H1 (cell line): ENCODE results near the gene FOXRED1. TPM values are rescaled to one million over a fixed set of nuclear protein-coding genes. Genes with fewer than 3 reads are reported as not detected.

Experiments used
- CTCF ChIA-PET: fragments of 300-600 bp; sonication (Branson Sonifier 250); formaldehyde crosslinking; loops from one replicate; lab custom pipeline; 2021; ENCODE audit not compliant: partially characterized antibody; lab: Charles Lee
- POLR2A ChIA-PET: fragments of 300-600 bp; sonication (Branson Sonifier 250); formaldehyde crosslinking; loops from one replicate; lab custom pipeline; 2021; ENCODE audit warnings: inconsistent platforms; ENCODE audit not compliant: partially characterized antibody; lab: Charles Lee
- DNase-seq, 2 experiments: peaks; one replicate each; pipeline versions ENCODE4 v3.0.0 to v3.0.0-alpha.2; 2010 to 2022; ENCODE audit warnings: low spot score in 2 of 2, low read depth in 1 of 2, mixed read lengths in 1 of 2
- FAIRE-seq: peaks from 2 replicates; lab custom pipeline; 2011; peaks lifted over from hg19 to GRCh38; lab: Jason Lieb, UNC
- H2AFZ ChIP-seq: 2 replicates; pipeline ENCODE4 v1.8.1; 2012; ENCODE audit warnings: low read length, inconsistent platforms
- H2AK5ac ChIP-seq: 2 replicates; pipeline ENCODE4 v1.6.1; 2013; ENCODE audit warnings: low read depth, low read length
- H2BK120ac ChIP-seq: replicated peaks from 2 replicates; pipeline ENCODE3; 2013; ENCODE audit warnings: low read depth, low read length, inconsistent platforms
- H2BK12ac ChIP-seq: 2 replicates; pipeline ENCODE4 v1.6.1; 2013; ENCODE audit warnings: low read depth, low read length
- H2BK15ac ChIP-seq: 2 replicates; pipeline ENCODE4 v1.6.1; 2013; ENCODE audit warnings: low read length
- H2BK20ac ChIP-seq: 2 replicates; pipeline ENCODE4 v1.6.1; 2013; ENCODE audit warnings: low read length
- H2BK5ac ChIP-seq: 2 replicates; pipeline ENCODE4 v1.6.1; 2013; ENCODE audit warnings: low read depth, low read length
- H3K14ac ChIP-seq: 2 replicates; pipeline ENCODE4 v1.6.1; 2013; ENCODE audit warnings: inconsistent platforms; ENCODE audit not compliant: insufficient read length
- H3K18ac ChIP-seq: 2 replicates; pipeline ENCODE4 v1.6.1; 2013; ENCODE audit warnings: low read length; ENCODE audit errors: extremely low read depth
- H3K23ac ChIP-seq: 2 replicates; pipeline ENCODE4 v1.6.1; 2013; ENCODE audit warnings: inconsistent platforms; ENCODE audit not compliant: insufficient read length
- H3K23me2 ChIP-seq: 2 replicates; pipeline ENCODE4 v1.6.1; 2013; ENCODE audit warnings: low read depth, low read length
- H3K27ac ChIP-seq: 2 replicates; pipeline ENCODE4 v1.6.1; 2011; ENCODE audit warnings: low read depth, low read length, inconsistent platforms
- H3K27me3 ChIP-seq, 4 experiments: replicated peaks in 1 of 4; 1 replicate in 1 of 4; 2 replicates in 3 of 4; pipeline versions ENCODE4 v1.6.1 to v1.8.1; 2011 to 2013; ENCODE audit warnings: low read length in 3 of 4, mild to moderate bottlenecking in 3 of 4, inconsistent platforms in 2 of 4, mixed read lengths in 2 of 4, moderate library complexity in 1 of 4; ENCODE audit not compliant: control insufficient read depth in 3 of 4, insufficient read depth in 3 of 4; ENCODE audit errors: extremely low read depth in 1 of 4
- H3K36me3 ChIP-seq, 4 experiments: 2 replicates each; pipeline versions ENCODE4 v1.6.1 to v1.8.1; 2011 to 2013; ENCODE audit warnings: mild to moderate bottlenecking in 4 of 4, low read length in 3 of 4, moderate library complexity in 2 of 4, control low read depth in 1 of 4, inconsistent platforms in 1 of 4; ENCODE audit not compliant: insufficient read depth in 4 of 4, control insufficient read depth in 2 of 4
- H3K4ac ChIP-seq: replicated peaks from 2 replicates; pipeline ENCODE3; 2013; ENCODE audit warnings: low read length, low read depth, mixed read lengths, inconsistent platforms; ENCODE audit not compliant: insufficient read length
- H3K4me1 ChIP-seq, 4 experiments: replicated peaks in 1 of 4; 1 replicate in 1 of 4; 2 replicates in 3 of 4; pipeline versions ENCODE4 v1.6.1 to v1.8.1; 2011 to 2013; ENCODE audit warnings: low read length in 3 of 4, inconsistent platforms in 2 of 4, mixed read lengths in 1 of 4; ENCODE audit not compliant: insufficient read depth in 4 of 4, control insufficient read depth in 3 of 4
- H3K4me2 ChIP-seq, 2 experiments: 2 replicates each; pipeline versions ENCODE4 v1.6.1 to v1.8.1; 2011 to 2013; ENCODE audit warnings: low read depth in 2 of 2, low read length in 2 of 2, control low read depth in 1 of 2, inconsistent platforms in 1 of 2, mild to moderate bottlenecking in 1 of 2; ENCODE audit not compliant: insufficient read depth in 1 of 2
- H3K4me3 ChIP-seq, 4 experiments: fragments of 200-600, 300-600 bp in 1 of 4; sonication (generic), shearing (Covaris generic), sonication (Bioruptor Twin) in 1 of 4; 2 replicates each; pipeline versions ENCODE4 v1.5.1 to v1.8.1; 2011 to 2016; ENCODE audit warnings: low read length in 4 of 4, low read depth in 3 of 4, control low read depth in 2 of 4, inconsistent platforms in 2 of 4, mild to moderate bottlenecking in 2 of 4, mixed read lengths in 1 of 4, moderate library complexity in 1 of 4; ENCODE audit not compliant: insufficient read depth in 2 of 4; ENCODE audit errors: extremely low read depth in 1 of 4
- H3K56ac ChIP-seq: replicated peaks from 2 replicates; pipeline ENCODE3; 2013; ENCODE audit warnings: low read depth, mild to moderate bottlenecking, mixed read lengths, low read length, inconsistent platforms; ENCODE audit not compliant: insufficient read length
- H3K79me1 ChIP-seq: 2 replicates; pipeline ENCODE4 v1.6.1; 2013; ENCODE audit warnings: low read depth, low read length, control low read depth
- H3K79me2 ChIP-seq, 2 experiments: 2 replicates each; pipeline versions ENCODE4 v1.6.1 to v1.8.1; 2012 to 2013; ENCODE audit warnings: low read length in 2 of 2, mild to moderate bottlenecking in 2 of 2, inconsistent platforms in 1 of 2; ENCODE audit not compliant: insufficient read depth in 2 of 2, control insufficient read depth in 1 of 2
- H3K9ac ChIP-seq, 4 experiments: replicated peaks in 1 of 4; 1 replicate in 1 of 4; 2 replicates in 3 of 4; pipeline versions ENCODE4 v1.6.1 to v1.8.1; 2011 to 2013; ENCODE audit warnings: low read depth in 3 of 4, low read length in 3 of 4, control low read depth in 2 of 4, mild to moderate bottlenecking in 2 of 4, moderate library complexity in 2 of 4, inconsistent platforms in 1 of 4; ENCODE audit errors: extremely low read depth in 1 of 4
- H3K9me3 ChIP-seq, 2 experiments: 2 replicates each; pipeline versions ENCODE4 v1.6.1 to v1.8.1; 2012 to 2013; ENCODE audit warnings: mild to moderate bottlenecking in 2 of 2, moderate library complexity in 2 of 2, control low read depth in 1 of 2, inconsistent platforms in 1 of 2, low read depth in 1 of 2, low read length in 1 of 2, mixed read lengths in 1 of 2; ENCODE audit not compliant: insufficient read depth in 2 of 2
- H4K20me1 ChIP-seq, 2 experiments: replicated peaks in 1 of 2; 2 replicates each; pipeline versions ENCODE3 to v1.8.1; 2011 to 2013; ENCODE audit warnings: inconsistent platforms in 2 of 2, low read length in 2 of 2, mild to moderate bottlenecking in 1 of 2; ENCODE audit not compliant: insufficient read depth in 2 of 2, control insufficient read depth in 1 of 2
- H4K5ac ChIP-seq: 2 replicates; pipeline ENCODE4 v1.6.1; 2013; ENCODE audit warnings: low read length, low read depth, mixed read lengths, inconsistent platforms; ENCODE audit not compliant: insufficient read length
- H4K8ac ChIP-seq: 2 replicates; pipeline ENCODE4 v1.8.0; 2013; ENCODE audit warnings: mild to moderate bottlenecking, moderate library complexity, low read length, inconsistent platforms; ENCODE audit not compliant: insufficient read depth; ENCODE audit errors: extremely low read depth
- H4K91ac ChIP-seq: replicated peaks from 2 replicates; pipeline ENCODE3; 2013; ENCODE audit warnings: low read length, mixed read lengths, inconsistent platforms; ENCODE audit not compliant: insufficient read length
- ASH2L ChIP-seq: fragments of 200-600, 300-600 bp; sonication (generic); IDR thresholded peaks from one replicate; pipeline ENCODE4 v1.7.1; 2017; ENCODE audit warnings: low read length
- BACH1 ChIP-seq: IDR thresholded peaks from 2 replicates; pipeline ENCODE4 v1.6.1; 2012; ENCODE audit warnings: low read length, improper control_type of control experiment
- CTBP2 ChIP-seq: IDR thresholded peaks from 2 replicates; pipeline ENCODE4 v1.7.0; 2011; ENCODE audit warnings: borderline replicate concordance, mild to moderate bottlenecking, moderate library complexity, mixed read lengths, low read length; ENCODE audit not compliant: insufficient read depth, insufficient read length
- EP300 ChIP-seq, 2 experiments: IDR thresholded peaks; 1 replicate in 1 of 2; 2 replicates in 1 of 2; pipeline ENCODE4 v1.6.1; 2011 to 2012; ENCODE audit warnings: low read depth in 2 of 2, low read length in 2 of 2, mild to moderate bottlenecking in 2 of 2, borderline replicate concordance in 1 of 2, inconsistent platforms in 1 of 2, moderate library complexity in 1 of 2
- SIN3A ChIP-seq, 2 experiments: IDR thresholded peaks in 1 of 2; conservative IDR thresholded peaks in 1 of 2; 2 replicates each; pipeline ENCODE4 v1.6.1; 2011 to 2012; ENCODE audit warnings: low read length in 2 of 2, improper control_type of control experiment in 1 of 2, low read depth in 1 of 2, mild to moderate bottlenecking in 1 of 2
- TEAD4 ChIP-seq: IDR thresholded peaks from 2 replicates; pipeline ENCODE4 v1.6.1; 2012; ENCODE audit warnings: low read depth, low read length, inconsistent platforms, mixed read lengths
- WGBS, 2 experiments: shearing (Covaris generic) in 1 of 2; methylation state at CpG; one replicate each; pipeline versions ENCODE4 v1.1.6 to v1.1.7; 2013 to 2015; ENCODE audit warnings: low lambda C conversion rate in 2 of 2, mixed read lengths in 2 of 2, inconsistent platforms in 1 of 2, low coverage in 1 of 2, missing lambda C conversion rate in 1 of 2; ENCODE audit not compliant: insufficient replicate concordance in 2 of 2, insufficient coverage in 1 of 2, insufficient read length in 1 of 2; ENCODE audit errors: extremely low coverage in 1 of 2, missing lambda C conversion rate in 1 of 2; 5-methylcytosine and 5-hydroxymethylcytosine counted together
- polyA plus RNA-seq, 7 experiments: library from polyadenylated mRNA; depleted of rRNA in 3 of 7; stranded (reverse) in 5 of 7; unstranded in 2 of 7; fragments of >200 nt in 5 of 7; fragments of 200-250 nt in 2 of 7; gene quantifications; 1 replicate in 5 of 7; 2 replicates in 1 of 7; 4 replicates in 1 of 7; pipeline versions ENCODE4 v1.2.1 to v1.2.3, GENCODE V29; 2011 to 2013; ENCODE audit warnings: missing spikeins in 2 of 7, mixed read lengths in 2 of 7
- total RNA-seq: library from RNA; stranded (reverse); fragmentation: NEBNext Ultra II Directional; extraction: Animal tissue kit (Norgen Biotek cat#: 25700); gene quantifications from 2 replicates; pipeline ENCODE4 v1.2.1, GENCODE V29; 2021
- TF ChIP-seq, protein P1 (sequence below): IDR thresholded peaks from 2 replicates; pipeline ENCODE4 v1.6.1; 2012; ENCODE audit warnings: inconsistent platforms
- TF ChIP-seq, protein P2 (sequence below): IDR thresholded peaks from 2 replicates; pipeline ENCODE4 v1.6.1; 2011; ENCODE audit warnings: low read depth, mild to moderate bottlenecking, low read length; ENCODE audit not compliant: insufficient read depth

FOXRED1 gene
- total and polyA plus RNA-seq, 2 of the 8 experiments (the other 6 are each of a cell fraction or from before 2014, with no cell fraction given): 48.8 to 99.4 TPM

- no peak overlapping the region for H3K4me2 ChIP-seq
- CTCF ChIA-PET: interaction anchor here (0.8 to 4.8 kb wide), 48 partner anchors 8 to 256 kb away, joined by 3 to 31 read pairs (median 6); partner anchors contain the start of gene ST3GAL4
- no peak overlapping the region for H2AFZ ChIP-seq
- peaks cover 0 to 1% of the 10 kb centered on the region in 2 experiments for H4K20me1 ChIP-seq
- FAIRE-seq: no peak
- no peak overlapping the region for H2AK5ac ChIP-seq
- H2BK15ac ChIP-seq: no peak overlapping the region
- no peak overlapping the region for H4K8ac ChIP-seq
- no peaks in the 10 kb centered on the region for H3K27me3 ChIP-seq
- no peak overlapping the region for H3K23ac ChIP-seq
- H4K5ac ChIP-seq: no peak overlapping the region
- POLR2A ChIA-PET: interaction anchor here (0.8 to 1.4 kb wide), 5 partner anchors 16 to 105 kb away, joined by 3 to 5 read pairs (median 3); no protein-coding TSS in a partner anchor
- H3K23me2 ChIP-seq: no peaks in the 10 kb centered on the region
- H3K4me3 ChIP-seq: no peak overlapping the region
- H3K79me2 ChIP-seq: no peaks in the 10 kb centered on the region
- no peak overlapping the region for H4K91ac ChIP-seq
- peaks cover 2% of the 10 kb centered on the region; the same call in 1 of the 2 replicates for H3K79me1 ChIP-seq
- no peak overlapping the region for H3K9ac ChIP-seq
- H3K36me3 ChIP-seq: peaks cover 0 to 4% (median 2%) of the 10 kb centered on the region in 4 experiments; a peak in 2 of 8 replicates
- H3K56ac ChIP-seq: no peak overlapping the region
- no peaks in the 10 kb centered on the region for H3K9me3 ChIP-seq
- H2BK5ac ChIP-seq: no peak overlapping the region
- 77% methylated on average over 6 of the region's 6 CpGs; no CpG with 5 or more reads in 1 of the 2 experiments for WGBS, 2 experiments
- no peak overlapping the region for H3K4ac ChIP-seq
- H3K27ac ChIP-seq: no peak overlapping the region
- no peak for DNase-seq
- no peak overlapping the region for H3K14ac ChIP-seq
- no peak overlapping the region for H2BK120ac ChIP-seq
- no peaks in the 10 kb centered on the region for H3K4me1 ChIP-seq
- no peak overlapping the region for H2BK20ac ChIP-seq
- no peak overlapping the region for H2BK12ac ChIP-seq
- no peak overlapping the region for H3K18ac ChIP-seq
- TF ChIP-seq BACH1: no peak
- TF ChIP-seq ASH2L: no peak
- TF ChIP-seq, protein P1, sequence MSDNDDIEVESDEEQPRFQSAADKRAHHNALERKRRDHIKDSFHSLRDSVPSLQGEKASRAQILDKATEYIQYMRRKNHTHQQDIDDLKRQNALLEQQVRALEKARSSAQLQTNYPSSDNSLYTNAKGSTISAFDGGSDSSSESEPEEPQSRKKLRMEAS: no peak
- no peak for TF ChIP-seq CTBP2
- TF ChIP-seq TEAD4: no peak
- TF ChIP-seq, protein P2, sequence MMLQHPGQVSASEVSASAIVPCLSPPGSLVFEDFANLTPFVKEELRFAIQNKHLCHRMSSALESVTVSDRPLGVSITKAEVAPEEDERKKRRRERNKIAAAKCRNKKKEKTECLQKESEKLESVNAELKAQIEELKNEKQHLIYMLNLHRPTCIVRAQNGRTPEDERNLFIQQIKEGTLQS: no peak
- TF ChIP-seq EP300 (IDR thresholded peaks at IDR 0.05; ENCODE audit: borderline replicate concordance in 1 of 2, low read depth in 2 of 2, low read length in 2 of 2): no peak
- no peak for TF ChIP-seq SIN3A (conservative IDR thresholded peaks at IDR 0.05 in 1 of 2, IDR thresholded peaks at IDR 0.05 in 1 of 2; ENCODE audit: low read depth in 1 of 2, low read length in 2 of 2)
These were observed 42.0 kb downstream of the FOXRED1 start for GRCh38 chr11:126310992-126311310.
